ENCODE measurements around the gene CCDC121. TPM values are rescaled to one million over a fixed set of nuclear protein-coding genes. Genes with fewer than 3 reads are reported as not detected.

CCDC121 gene
- total RNA-seq, 1 donor from 2014 or later, result 1.7 TPM

- Mint-ChIP-seq H3K9me3 (ENCODE audit: low read depth) (no peaks in the 10 kb centered on the region), H3K36me3 (ENCODE audit: low read depth) (peaks cover 25% of the 10 kb centered on the region), H3K4me3 (ENCODE audit: unreplicated experiment) (no peak overlapping the region), H3K27ac (ENCODE audit: unreplicated experiment) (no peak overlapping the region), H3K27me3 (ENCODE audit: low read depth) (no peaks in the 10 kb centered on the region), H3K4me1 (ENCODE audit: low read depth) (peaks cover 41% of the 10 kb centered on the region)
- no peak for TF ChIP-seq CTCF (IDR thresholded peaks at IDR 0.05)
- no peak for DNase-seq (ENCODE audit: low spot score)
Measured at GRCh38 chr2:27624943-27625342, 3.9 kb downstream of the CCDC121 start.

GRCh38 chr2:27622921-27623384, 5.9 kb downstream of the CCDC121 start:
- no peak for DNase-seq (ENCODE audit: low spot score)
- Mint-ChIP-seq H3K27me3 (ENCODE audit: low read depth) (no peaks in the 10 kb centered on the region), H3K36me3 (ENCODE audit: low read depth) (peaks cover 32% of the 10 kb centered on the region), H3K4me3 (ENCODE audit: unreplicated experiment) (peak overlapping the region; percentile 4), H3K9me3 (ENCODE audit: low read depth) (no peaks in the 10 kb centered on the region), H3K27ac (ENCODE audit: unreplicated experiment) (peak overlapping the region; percentile 74), H3K4me1 (ENCODE audit: low read depth) (peaks cover 37% of the 10 kb centered on the region)
- no peak for TF ChIP-seq CTCF (IDR thresholded peaks at IDR 0.05)

- Mint-ChIP-seq H3K4me1 (ENCODE audit: low read depth) (peaks cover 23% of the 10 kb centered on the region), H3K27me3 (ENCODE audit: low read depth) (no peaks in the 10 kb centered on the region), H3K9me3 (ENCODE audit: low read depth) (no peaks in the 10 kb centered on the region), H3K36me3 (ENCODE audit: low read depth) (peaks cover 38% of the 10 kb centered on the region), H3K27ac (ENCODE audit: unreplicated experiment) (peak overlapping the region; percentile 32), H3K4me3 (ENCODE audit: unreplicated experiment) (no peak overlapping the region)
- no peak for DNase-seq (ENCODE audit: low spot score)
- no peak for TF ChIP-seq CTCF (IDR thresholded peaks at IDR 0.05)
Measured at GRCh38 chr2:27621524-27621923, 7.3 kb downstream of the CCDC121 start.

GRCh38 chr2:27615316-27615715, 13.5 kb downstream of the CCDC121 start:
- H3K27ac Mint-ChIP-seq (ENCODE audit: unreplicated experiment), result no peak overlapping the region
- H3K4me3 Mint-ChIP-seq (ENCODE audit: unreplicated experiment), result no peak overlapping the region
- no peaks in the 10 kb centered on the region for H3K9me3 Mint-ChIP-seq (ENCODE audit: low read depth)
- H3K27me3 Mint-ChIP-seq (ENCODE audit: low read depth), result no peaks in the 10 kb centered on the region
- TF ChIP-seq CTCF (IDR thresholded peaks at IDR 0.05), result no peak
- DNase-seq (ENCODE audit: low spot score), result no peak
- H3K36me3 Mint-ChIP-seq (ENCODE audit: low read depth), result peaks cover 31% of the 10 kb centered on the region
- peaks cover 4% of the 10 kb centered on the region for H3K4me1 Mint-ChIP-seq (ENCODE audit: low read depth)

- no peak for DNase-seq (ENCODE audit: low spot score)
- Mint-ChIP-seq H3K4me1 (ENCODE audit: low read depth) (peaks cover 4% of the 10 kb centered on the region), H3K27ac (ENCODE audit: unreplicated experiment) (no peak overlapping the region), H3K27me3 (ENCODE audit: low read depth) (no peaks in the 10 kb centered on the region), H3K4me3 (ENCODE audit: unreplicated experiment) (no peak overlapping the region), H3K9me3 (ENCODE audit: low read depth) (no peaks in the 10 kb centered on the region), H3K36me3 (ENCODE audit: low read depth) (peaks cover 26% of the 10 kb centered on the region)
- TF ChIP-seq CTCF (IDR thresholded peaks at IDR 0.05), result no peak
Measured at GRCh38 chr2:27613985-27614384, 14.8 kb downstream of the CCDC121 start.

Measured in chondrocyte (in vitro differentiated cells).